ENCODE results near the gene PCDH8. TPM values are rescaled to one million over a fixed set of nuclear protein-coding genes. Genes with fewer than 3 reads are reported as not detected.
"Not testable (repeated sequence)": the region's sequence is repeated elsewhere in the genome, so short reads cannot be mapped to it uniquely, and the experiment has no call there.

The PCDH8 gene
- total RNA-seq, 1 experiment from 2014 or later = 1.3 TPM

DNA sequence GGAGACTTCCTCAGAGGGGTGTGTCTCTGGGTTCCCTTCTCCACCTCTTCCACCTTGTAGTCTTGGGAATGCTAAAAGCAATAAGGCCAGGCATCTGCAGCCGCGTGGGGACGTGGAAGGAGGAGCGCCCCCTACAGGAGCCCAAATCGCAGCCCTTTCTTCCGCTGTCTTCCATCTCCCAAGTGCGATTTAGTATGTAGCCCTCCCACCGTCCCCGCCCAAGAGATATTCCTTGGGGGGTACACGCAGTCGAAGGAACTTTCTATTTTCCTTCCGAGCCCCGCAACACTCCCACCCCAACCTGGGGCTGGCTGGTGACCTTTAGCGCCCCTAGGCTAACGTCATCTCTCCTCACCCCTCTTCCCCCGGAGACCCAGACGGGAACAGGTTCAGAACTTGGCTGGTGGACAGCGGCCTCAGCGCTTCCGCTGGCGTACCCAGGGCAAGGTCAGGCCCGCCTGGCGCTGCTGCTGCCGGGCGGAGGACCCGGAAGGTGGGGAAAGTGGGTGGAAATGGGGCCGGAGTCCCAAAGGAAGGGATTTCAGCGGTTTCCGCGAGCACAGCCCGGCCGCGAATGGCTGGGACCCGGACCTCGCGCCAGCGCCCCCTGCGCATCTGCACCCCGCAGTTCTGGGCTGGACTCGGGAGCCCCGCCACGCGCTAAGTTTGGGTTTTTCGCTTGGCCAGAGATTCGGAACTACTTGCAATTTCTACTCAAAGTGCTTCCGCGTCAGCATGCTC lies 2.1 kb upstream of the PCDH8 start:
- peak; percentile 82 for DNase-seq (ENCODE audit: low read depth)

DNA sequence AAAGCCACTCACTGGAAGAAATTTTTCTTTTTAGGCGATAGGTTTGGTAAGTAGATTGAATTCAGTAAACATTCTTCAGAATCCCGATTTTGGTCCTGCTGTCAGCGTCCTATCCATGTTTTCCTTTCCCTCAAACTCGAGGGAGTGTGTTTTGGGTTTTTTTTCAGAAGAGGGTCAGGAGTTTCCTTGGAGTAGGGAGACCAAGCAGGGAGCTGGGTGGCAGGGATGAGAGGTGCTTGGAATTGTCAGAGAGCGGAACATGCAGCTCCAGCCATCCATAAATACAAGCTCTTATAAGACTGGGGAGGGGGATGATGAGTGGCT lies 1.6 kb upstream of the PCDH8 start:
- no peak for DNase-seq (ENCODE audit: low read depth)

- DNase-seq (ENCODE audit: low read depth) = no peak
Measured at GRCh38 chr13:52849291-52850071, 1.0 kb upstream of the PCDH8 start.

- no peak for DNase-seq (ENCODE audit: low read depth)
Measured at GRCh38 chr13:52847682-52848432, 583 bp downstream of the PCDH8 start.

- DNase-seq (ENCODE audit: low read depth) = no peak
Measured at GRCh38 chr13:52847322-52847681, 1.1 kb downstream of the PCDH8 start.

DNA sequence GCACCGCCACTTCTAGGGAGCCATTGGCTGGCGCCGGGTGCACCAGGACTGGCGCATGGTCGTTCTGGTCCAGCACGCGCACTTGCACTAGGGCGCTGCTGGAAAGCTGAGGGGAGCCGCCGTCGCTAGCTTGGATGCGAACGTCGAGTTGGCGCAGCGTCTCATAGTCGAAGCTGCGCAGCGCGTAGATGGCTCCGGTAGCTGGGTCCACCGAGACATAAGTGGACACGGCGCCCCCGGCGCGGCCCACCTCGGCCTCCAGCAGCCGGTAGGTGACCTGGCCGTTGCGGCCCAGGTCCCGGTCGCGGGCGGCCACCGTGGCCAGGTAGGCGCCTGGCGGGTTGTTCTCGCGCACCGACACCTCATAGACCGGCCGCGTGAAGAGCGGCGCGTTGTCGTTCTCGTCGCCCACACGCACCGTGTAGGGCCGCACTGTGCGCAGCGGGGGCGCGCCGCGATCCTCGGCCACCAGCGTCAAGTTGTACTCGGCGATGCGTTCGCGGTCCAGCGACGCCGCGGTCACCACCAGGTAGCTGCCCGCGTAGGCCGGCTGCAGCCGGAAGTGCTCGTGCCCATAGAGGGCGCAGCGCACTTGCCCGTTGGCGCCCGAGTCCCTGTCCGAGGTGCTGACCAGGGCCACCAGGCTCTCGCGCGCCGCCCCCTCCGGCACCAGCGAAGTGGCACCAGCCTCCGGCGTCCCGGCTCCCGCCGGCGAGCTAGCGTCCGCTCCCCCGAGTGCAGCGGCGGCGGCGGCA lies 1.7 kb downstream of the PCDH8 start:
- DNase-seq (ENCODE audit: low read depth) = peak; percentile 52

GRCh38 chr13:52845766-52846566 lies 2.5 kb downstream of the PCDH8 start:
- DNase-seq (ENCODE audit: low read depth) = peak; percentile 41

- DNase-seq (ENCODE audit: low read depth) = no peak
Measured at GRCh38 chr13:52845334-52845761, 3.1 kb downstream of the PCDH8 start.

GRCh38 chr13:52844836-52845235 lies 3.6 kb downstream of the PCDH8 start:
- DNase-seq (ENCODE audit: low read depth) = no peak

- DNase-seq (ENCODE audit: low read depth) = no peak
Measured at GRCh38 chr13:52842441-52842840, 6.0 kb downstream of the PCDH8 start.

- DNase-seq (ENCODE audit: low read depth) = no peak
Measured at GRCh38 chr13:52840066-52840465, 8.4 kb downstream of the PCDH8 start.

GRCh38 chr13:52838433-52839107 lies 9.9 kb downstream of the PCDH8 start:
- DNase-seq (ENCODE audit: low read depth) = no peak

GRCh38 chr13:52837850-52838249 lies 10.6 kb downstream of the PCDH8 start:
- no peak for DNase-seq (ENCODE audit: low read depth)

GRCh38 chr13:52835071-52835839 lies 13.2 kb downstream of the PCDH8 start:
- DNase-seq (ENCODE audit: low read depth) = no peak

DNA sequence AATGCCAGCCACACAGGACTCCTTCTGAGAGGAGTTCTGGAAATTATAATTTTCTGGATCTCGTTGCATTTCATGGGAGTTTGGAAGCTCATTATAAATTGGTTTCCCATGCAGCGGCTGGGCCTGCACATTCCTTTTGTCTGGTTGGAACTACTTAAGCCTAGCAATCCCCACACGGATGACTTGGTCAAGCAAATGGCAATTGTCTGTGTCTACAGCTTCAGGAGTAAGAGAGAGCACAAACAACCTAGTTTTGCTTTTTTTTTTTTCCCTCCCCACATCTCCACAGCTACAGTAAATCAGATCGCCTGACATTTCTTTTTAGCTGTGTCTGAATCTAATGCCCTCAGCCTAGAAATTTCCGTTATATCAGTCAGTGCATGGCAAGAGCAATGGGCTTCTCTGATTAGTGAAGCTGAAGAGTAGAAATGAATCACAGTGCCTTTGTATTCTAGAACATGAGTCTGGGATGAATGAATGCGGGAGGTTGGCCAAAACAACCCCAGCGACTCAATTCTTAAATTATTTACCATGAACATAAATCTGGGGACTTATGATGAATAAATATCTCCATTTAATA lies 15.1 kb downstream of the PCDH8 start:
- DNase-seq (ENCODE audit: low read depth) = no peak

- no peak for DNase-seq (ENCODE audit: low read depth)
Measured at GRCh38 chr13:52832313-52832712, 16.1 kb downstream of the PCDH8 start.

GRCh38 chr13:52830946-52831345 lies 17.5 kb downstream of the PCDH8 start:
- no peak for DNase-seq (ENCODE audit: low read depth)

DNA sequence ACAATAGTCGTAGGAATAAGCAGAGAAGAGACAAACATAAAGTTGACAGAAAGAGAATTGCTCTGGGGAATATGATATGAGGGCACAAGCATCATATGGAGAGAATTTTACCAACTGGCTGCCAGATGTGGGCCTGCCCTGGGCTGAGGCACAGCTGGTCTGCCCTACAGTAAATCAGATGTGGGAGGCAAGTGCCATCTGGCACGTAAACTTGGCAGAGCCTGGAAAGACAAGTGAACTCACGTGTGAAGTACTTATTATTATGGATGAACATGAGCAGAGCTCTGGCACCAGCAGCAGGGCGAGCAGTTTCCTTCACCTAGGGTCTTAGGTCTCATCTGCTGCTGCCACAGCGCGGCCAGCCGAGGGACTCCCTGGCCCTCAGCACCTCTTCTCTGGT lies 20.6 kb downstream of the PCDH8 start:
- DNase-seq (ENCODE audit: low read depth) = no peak

DNA sequence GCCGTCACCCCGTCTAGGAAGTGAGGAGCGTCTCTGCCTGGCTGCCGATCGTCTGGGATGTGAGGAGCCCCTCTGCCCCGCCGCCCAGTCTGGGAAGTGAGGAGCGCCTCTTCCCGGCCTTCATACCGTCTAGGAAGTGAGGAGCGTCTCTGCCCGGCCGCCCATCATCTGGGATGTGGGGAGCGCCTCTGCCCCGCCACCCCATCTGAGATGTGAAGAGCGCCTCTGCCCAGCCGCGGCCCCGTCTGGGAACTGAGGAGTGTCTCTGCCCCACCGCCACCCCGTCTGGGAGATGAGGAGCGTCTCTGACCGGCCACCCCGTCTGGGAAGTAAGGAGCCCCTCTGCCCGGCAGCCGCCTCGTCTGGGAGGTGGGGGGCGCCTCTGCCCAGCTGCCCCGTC lies 30.6 kb downstream of the PCDH8 start:
- not testable (repeated sequence) for DNase-seq (ENCODE audit: low read depth)

Measured in Daoy (cell line).